ENCODE data around the gene RHEB. TPM values are rescaled to one million over a fixed set of nuclear protein-coding genes. Genes with fewer than 3 reads are reported as not detected.

The RHEB gene
- total RNA-seq, 1 donor from 2014 or later, result 71.7 TPM

DNA sequence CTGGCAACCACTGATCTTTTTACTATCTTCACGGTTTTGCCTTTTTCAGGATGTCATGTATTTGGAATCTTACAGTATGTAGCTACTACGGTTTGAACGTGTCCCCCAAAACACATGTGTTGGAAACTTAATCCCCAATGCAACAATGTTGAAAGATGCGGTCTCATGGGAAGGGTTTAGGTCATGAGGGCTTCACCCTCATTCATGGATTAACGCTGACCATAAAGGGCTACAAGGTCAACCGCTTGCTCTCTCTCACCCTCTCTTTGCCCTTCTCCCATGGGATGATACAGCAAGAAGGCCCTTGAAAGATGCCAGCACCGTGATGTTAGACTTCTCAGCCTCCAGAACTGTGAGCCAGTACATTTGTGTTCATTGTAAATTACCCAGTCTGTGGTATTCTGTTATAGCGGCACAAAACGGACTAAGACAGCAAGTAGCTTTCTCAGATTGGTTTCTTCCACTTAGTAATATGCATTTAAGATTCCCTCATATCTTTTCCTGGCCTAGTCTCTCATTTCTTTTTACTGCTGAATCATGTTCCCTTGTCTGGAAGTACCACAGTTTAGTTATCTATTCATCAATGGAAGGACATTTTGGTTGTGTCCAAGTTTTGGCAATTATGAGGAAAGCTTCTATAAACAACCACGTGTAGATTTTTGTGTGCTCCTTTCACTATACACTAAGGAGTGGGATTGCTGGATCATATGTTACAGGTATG lies 76.8 kb downstream of the RHEB start:
- Mint-ChIP-seq H3K27me3 (peaks cover 31% of the 10 kb centered on the region), H3K36me3 (ENCODE audit: insufficient read depth) (no peaks in the 10 kb centered on the region), H3K27ac (peak overlapping the region; percentile 7), H3K9me3 (ENCODE audit: low read depth) (no peaks in the 10 kb centered on the region), H3K4me3 (ENCODE audit: low read depth) (no peak overlapping the region), H3K4me1 (ENCODE audit: low read depth) (peaks cover 3% of the 10 kb centered on the region)
- TF ChIP-seq, protein P1, sequence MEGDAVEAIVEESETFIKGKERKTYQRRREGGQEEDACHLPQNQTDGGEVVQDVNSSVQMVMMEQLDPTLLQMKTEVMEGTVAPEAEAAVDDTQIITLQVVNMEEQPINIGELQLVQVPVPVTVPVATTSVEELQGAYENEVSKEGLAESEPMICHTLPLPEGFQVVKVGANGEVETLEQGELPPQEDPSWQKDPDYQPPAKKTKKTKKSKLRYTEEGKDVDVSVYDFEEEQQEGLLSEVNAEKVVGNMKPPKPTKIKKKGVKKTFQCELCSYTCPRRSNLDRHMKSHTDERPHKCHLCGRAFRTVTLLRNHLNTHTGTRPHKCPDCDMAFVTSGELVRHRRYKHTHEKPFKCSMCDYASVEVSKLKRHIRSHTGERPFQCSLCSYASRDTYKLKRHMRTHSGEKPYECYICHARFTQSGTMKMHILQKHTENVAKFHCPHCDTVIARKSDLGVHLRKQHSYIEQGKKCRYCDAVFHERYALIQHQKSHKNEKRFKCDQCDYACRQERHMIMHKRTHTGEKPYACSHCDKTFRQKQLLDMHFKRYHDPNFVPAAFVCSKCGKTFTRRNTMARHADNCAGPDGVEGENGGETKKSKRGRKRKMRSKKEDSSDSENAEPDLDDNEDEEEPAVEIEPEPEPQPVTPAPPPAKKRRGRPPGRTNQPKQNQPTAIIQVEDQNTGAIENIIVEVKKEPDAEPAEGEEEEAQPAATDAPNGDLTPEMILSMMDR (IDR thresholded peaks at IDR 0.05; ENCODE audit: unreplicated experiment), result no peak
- DNase-seq (ENCODE audit: low spot score, unreplicated experiment), result no peak

DNA sequence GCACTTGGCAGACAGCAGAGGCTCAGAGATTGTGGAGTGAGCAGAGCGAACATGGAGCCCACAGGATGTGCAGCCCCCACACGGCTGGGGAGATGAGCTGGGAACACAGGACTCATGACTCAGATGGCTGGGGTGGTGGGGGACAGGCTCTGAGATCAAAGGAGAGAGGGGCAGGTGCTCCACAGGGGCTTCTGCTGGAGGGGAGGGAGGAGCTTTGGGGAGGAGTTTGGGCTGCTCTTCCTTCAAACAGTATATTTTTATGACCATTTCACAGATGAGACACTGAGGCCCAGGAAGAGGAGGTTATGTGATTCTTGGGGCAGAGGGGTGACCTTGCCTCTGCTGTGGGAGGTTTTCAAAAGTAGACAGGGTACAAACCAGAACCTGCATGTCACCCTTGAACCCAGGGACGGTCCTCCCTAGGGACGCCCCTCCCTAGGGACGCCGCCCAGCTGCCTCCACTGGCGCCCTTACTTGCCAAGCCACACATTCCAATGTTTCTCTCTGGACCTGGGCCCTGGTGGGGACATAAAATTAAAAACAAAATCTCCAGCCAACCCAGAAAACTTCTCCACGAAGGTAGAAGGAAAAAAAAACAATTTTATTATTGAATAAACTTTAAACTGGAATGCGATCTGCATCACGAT lies 78.8 kb downstream of the RHEB start:
- no peaks in the 10 kb centered on the region for H3K36me3 Mint-ChIP-seq (ENCODE audit: insufficient read depth)

DNA sequence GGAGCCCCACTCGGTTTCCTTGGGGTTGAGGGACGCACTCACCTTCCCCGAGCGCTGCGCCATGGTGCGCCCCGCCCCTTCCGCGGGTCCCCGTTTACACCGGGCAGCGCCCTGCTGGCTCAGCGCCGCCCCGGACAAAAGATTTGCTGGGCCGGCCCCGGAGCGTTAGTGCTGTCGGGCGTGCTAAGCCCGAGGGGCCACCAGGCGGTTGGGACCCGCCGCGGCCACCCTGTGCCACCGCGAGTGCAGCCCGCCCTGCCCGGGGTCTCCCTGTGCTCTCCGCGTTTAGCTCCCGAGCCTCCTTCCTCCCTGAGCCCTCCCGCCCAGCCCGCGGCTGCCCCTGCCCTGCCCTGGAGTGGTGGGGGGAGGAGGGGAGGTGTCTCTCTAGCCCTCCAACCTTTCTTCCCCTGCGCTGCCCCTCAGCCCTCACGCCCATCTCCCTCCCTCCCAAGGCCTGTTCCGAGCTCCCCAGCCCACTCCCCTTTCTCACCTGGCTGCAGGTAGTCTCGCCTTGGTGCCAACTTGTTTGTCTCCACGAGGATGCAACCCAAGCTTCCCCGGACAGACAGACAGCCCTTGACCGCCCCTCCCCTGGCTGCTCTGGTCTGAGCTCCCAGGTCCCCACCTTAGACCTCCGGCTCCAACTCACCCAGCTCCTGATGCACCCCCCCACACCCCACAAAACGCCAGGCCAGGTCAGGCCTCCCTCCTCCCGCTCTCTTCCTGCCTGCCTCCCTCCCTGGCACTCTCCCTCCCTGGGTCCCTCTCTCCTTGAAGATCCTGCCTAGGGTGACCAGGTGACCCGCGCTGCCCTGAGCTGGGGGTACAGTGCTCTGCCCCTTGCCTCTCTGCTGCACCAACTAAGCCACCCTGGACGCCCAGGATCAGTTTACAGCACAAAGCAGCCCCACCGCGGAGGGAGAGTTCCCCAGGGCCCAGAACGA lies 79.6 kb downstream of the RHEB start, which contains the start of gene CRYGN:
CRYGN (minus strand) TSS at position 287 of the 944 bp plus-strand sequence; CDS start at position 63, 224 bp downstream.
- Mint-ChIP-seq H3K9me3 (ENCODE audit: low read depth) (no peaks in the 10 kb centered on the region), H3K4me3 (ENCODE audit: low read depth) (peak within 1 kb of the TSS; percentile 61), H3K36me3 (ENCODE audit: insufficient read depth) (no peaks in the 10 kb centered on the region), H3K4me1 (ENCODE audit: low read depth) (peaks cover 3% of the 10 kb centered on the region), H3K27me3 (peaks cover 24% of the 10 kb centered on the region), H3K27ac (no peak within 1 kb of the TSS)
- TF ChIP-seq, protein P1 (IDR thresholded peaks at IDR 0.05; ENCODE audit: unreplicated experiment), result peak; percentile 25
- DNase-seq (ENCODE audit: low spot score, unreplicated experiment), result peak; percentile 34

More for the DNA sequence above, 78.8 kb downstream of the RHEB start:
- Mint-ChIP-seq H3K27ac (no peak overlapping the region), H3K4me1 (ENCODE audit: low read depth) (peaks cover 3% of the 10 kb centered on the region), H3K9me3 (ENCODE audit: low read depth) (no peaks in the 10 kb centered on the region), H3K27me3 (peaks cover 27% of the 10 kb centered on the region), H3K4me3 (ENCODE audit: low read depth) (no peak overlapping the region)
- TF ChIP-seq, protein P1 (IDR thresholded peaks at IDR 0.05; ENCODE audit: unreplicated experiment), result no peak
- DNase-seq (ENCODE audit: low spot score, unreplicated experiment), result no peak

DNA sequence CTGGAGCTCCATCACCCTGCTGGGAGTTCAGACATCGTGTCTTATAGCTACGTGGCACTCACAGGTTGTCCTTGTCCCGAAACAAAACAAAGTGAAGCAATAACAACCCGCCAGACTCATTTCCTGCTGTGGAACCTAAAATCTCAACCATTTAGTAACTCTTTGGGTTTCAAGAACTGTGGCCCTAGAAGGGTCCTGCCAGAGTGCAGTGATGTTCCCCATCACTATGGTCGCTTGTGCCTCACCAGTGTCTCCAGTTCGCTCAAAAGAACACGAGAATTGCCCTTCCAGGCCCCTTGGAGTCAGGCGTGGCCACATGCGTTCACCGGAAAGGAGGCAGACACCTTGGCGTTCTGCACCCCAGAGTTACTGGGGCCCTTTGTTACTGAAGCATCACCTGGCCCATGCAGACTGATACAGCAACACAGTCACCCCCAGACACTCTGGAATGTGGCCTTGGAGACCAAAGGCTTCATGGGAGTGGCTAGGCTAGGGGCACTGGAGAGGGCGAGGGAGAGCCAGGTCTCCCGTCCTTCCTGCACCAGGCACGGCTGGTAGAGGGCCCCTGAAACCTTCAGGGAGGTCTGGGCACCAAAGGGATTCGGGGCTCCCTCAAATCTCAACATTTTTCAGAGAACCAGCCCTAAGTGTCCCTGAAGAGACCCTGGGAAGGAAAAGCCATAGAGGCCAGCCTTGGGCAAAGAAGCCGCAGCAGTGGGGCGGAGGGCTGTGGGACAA lies 80.7 kb downstream of the RHEB start:
- Mint-ChIP-seq H3K4me1 (ENCODE audit: low read depth) (peaks cover 3% of the 10 kb centered on the region), H3K36me3 (ENCODE audit: insufficient read depth) (no peaks in the 10 kb centered on the region), H3K9me3 (ENCODE audit: low read depth) (no peaks in the 10 kb centered on the region), H3K4me3 (ENCODE audit: low read depth) (peak overlapping the region; percentile 61), H3K27me3 (peaks cover 24% of the 10 kb centered on the region), H3K27ac (no peak overlapping the region)
- DNase-seq (ENCODE audit: low spot score, unreplicated experiment), result no peak
- TF ChIP-seq, protein P1 (IDR thresholded peaks at IDR 0.05; ENCODE audit: unreplicated experiment), result no peak
